A673 (cell line): ENCODE measurements around the gene BARX2. TPM values are rescaled to one million over a fixed set of nuclear protein-coding genes. Genes with fewer than 3 reads are reported as not detected.

ENCODE experiments used
- BruUV-seq: library from RNA; stranded (reverse); fragments of 400-500 nt; replicated peaks from 2 replicates; lab custom pipeline; 2021; lab: Mats Ljungman, UMichigan
- CTCF ChIA-PET: fragments of 300-600 bp; sonication (Branson Sonifier 250); formaldehyde crosslinking; loops from one replicate; lab custom pipeline; 2022; ENCODE audit warnings: antibody characterized with exemption; lab: Charles Lee
- POLR2A ChIA-PET: fragments of 300-600 bp; sonication (Branson Sonifier 250); formaldehyde crosslinking; loops from one replicate; lab custom pipeline; 2022; ENCODE audit warnings: antibody characterized with exemption; ENCODE audit not compliant: low non-redundant PET; lab: Charles Lee
- DNase-seq: peaks from one replicate; pipeline ENCODE4 v3.0.0-alpha.2; 2015; ENCODE audit warnings: low spot score
- H3K27ac ChIP-seq: fragments of 200-600 bp; sonication (generic); 2 replicates; pipeline ENCODE4 v1.5.1; 2016; ENCODE audit warnings: mixed run types, low read depth, mild to moderate bottlenecking, mixed read lengths, antibody characterized with exemption, low read length; ENCODE audit not compliant: poor library complexity, severe bottlenecking
- H3K27me3 ChIP-seq: fragments of 200-600 bp; sonication (generic); replicated peaks from 2 replicates; pipeline ENCODE4 v1.6.1; 2017; ENCODE audit warnings: mixed run types, low read depth, mild to moderate bottlenecking, mixed read lengths, antibody characterized with exemption, low read length; ENCODE audit not compliant: insufficient read depth, poor library complexity
- H3K36me3 ChIP-seq: fragments of 200-600 bp; sonication (generic); 2 replicates; pipeline ENCODE4 v1.6.1; 2016; ENCODE audit warnings: mixed run types, mild to moderate bottlenecking, mixed read lengths, antibody characterized with exemption, low read length; ENCODE audit not compliant: insufficient read depth, poor library complexity, severe bottlenecking
- H3K4me1 ChIP-seq: fragments of 200-600 bp; sonication (generic); 2 replicates; pipeline ENCODE4 v1.6.1; 2017; ENCODE audit warnings: mixed run types, mild to moderate bottlenecking, mixed read lengths, antibody characterized with exemption, low read length; ENCODE audit not compliant: insufficient read depth, poor library complexity, severe bottlenecking
- H3K4me3 ChIP-seq: fragments of 200-600 bp; sonication (generic); 2 replicates; pipeline ENCODE4 v1.5.1; 2016; ENCODE audit warnings: low read depth, mixed run types, mild to moderate bottlenecking, mixed read lengths, low read length; ENCODE audit not compliant: poor library complexity, severe bottlenecking
- H3K9me3 ChIP-seq: fragments of 200-600 bp; sonication (generic); 2 replicates; pipeline ENCODE4 v1.6.1; 2016; ENCODE audit warnings: mixed run types, low read depth, mild to moderate bottlenecking, mixed read lengths, antibody characterized with exemption, low read length; ENCODE audit not compliant: poor library complexity, severe bottlenecking
- CTCF ChIP-seq: fragments of 300-800, 200-600 bp; sonication (generic); conservative IDR thresholded peaks from 2 replicates; pipeline ENCODE4 v1.5.1; 2017; ENCODE audit warnings: low read depth, mild to moderate bottlenecking, antibody characterized with exemption, low read length, moderate library complexity, mixed read lengths
- EZH2 ChIP-seq: fragments of 200-600 bp; sonication (generic); IDR thresholded peaks from 2 replicates; pipeline ENCODE4 v1.6.1; 2017; ENCODE audit warnings: borderline replicate concordance, low read depth, mild to moderate bottlenecking, mixed read lengths, antibody characterized with exemption, low read length; ENCODE audit not compliant: poor library complexity, severe bottlenecking
- intact Hi-C: fragments of 100-400 bp; cut with micrococcal nuclease; formaldehyde crosslinking; loops from one replicate; pipeline ENCODE4 v1.10.0; 2022; ENCODE audit not compliant: unreplicated experiment
- total RNA-seq: library from RNA; stranded (reverse); gene quantifications from 2 replicates; pipeline ENCODE4 v1.2.3, GENCODE V29; 2021

Gene BARX2
- total RNA-seq, 1 experiment from 2014 or later = 36.4 TPM

- H3K4me1 ChIP-seq = no peaks in the 10 kb centered on the region
- ChIA-PET CTCF (interaction anchor here (0.6 kb wide), 1 partner anchor 982 kb away, joined by 12 read pairs; no protein-coding TSS in a partner anchor), POLR2A (no interaction called here)
- intact Hi-C loops = no loop called here
- H3K27ac ChIP-seq = no peak overlapping the region
- peaks cover 32% of the 10 kb centered on the region for H3K36me3 ChIP-seq
- no peak overlapping the region for H3K4me3 ChIP-seq
- no peak for DNase-seq
- TF ChIP-seq CTCF = no peak
- TF ChIP-seq EZH2 = no peak
- no TSS peak for BruUV-seq
- H3K27me3 ChIP-seq = no peaks in the 10 kb centered on the region
- H3K9me3 ChIP-seq = peaks cover 15% of the 10 kb centered on the region
Measured at GRCh38 chr11:129451524-129451923, 75.9 kb downstream of the BARX2 start.

GRCh38 chr11:129453293-129453721, 77.7 kb downstream of the BARX2 start:
- no peak for TF ChIP-seq EZH2
- no peak for TF ChIP-seq CTCF
- Histone ChIP-seq H3K27ac (no peak overlapping the region), H3K4me3 (no peak overlapping the region), H3K36me3 (peaks cover 15% of the 10 kb centered on the region), H3K27me3 (no peaks in the 10 kb centered on the region), H3K9me3 (peaks cover 2% of the 10 kb centered on the region), H3K4me1 (peaks cover 5% of the 10 kb centered on the region)
- DNase-seq = no peak
- CTCF ChIA-PET = no interaction called here
- no TSS peak for BruUV-seq
- intact Hi-C loops = no loop called here
- POLR2A ChIA-PET = no interaction called here

- ChIA-PET POLR2A (no interaction called here), CTCF (interaction anchor here (0.6 kb wide), 1 partner anchor 118 kb away, joined by 3 read pairs; no protein-coding TSS in a partner anchor)
- peaks cover 5% of the 10 kb centered on the region for H3K4me1 ChIP-seq
- no peak overlapping the region for H3K4me3 ChIP-seq
- no peaks in the 10 kb centered on the region for H3K9me3 ChIP-seq
- no peak for TF ChIP-seq EZH2
- TF ChIP-seq CTCF = no peak
- no peak for DNase-seq
- H3K27me3 ChIP-seq = no peaks in the 10 kb centered on the region
- intact Hi-C loops = no loop called here
- no peak overlapping the region for H3K27ac ChIP-seq
- H3K36me3 ChIP-seq = peaks cover 10% of the 10 kb centered on the region
- BruUV-seq = no TSS peak
Measured at GRCh38 chr11:129455101-129455500, 79.5 kb downstream of the BARX2 start.
